Mucosa of gallbladder (tissue), 1 donor: Measurements from ENCODE around the gene PLEK. TPM values are rescaled to one million over a fixed set of nuclear protein-coding genes. Genes with fewer than 3 reads are reported as not detected.

Source experiments
- DNase-seq: peaks from one replicate; pipeline ENCODE4 v3.0.0-alpha.2; 2020; ENCODE audit warnings: low spot score
- total RNA-seq: library from RNA; stranded (reverse); gene quantifications from one replicate; pipeline ENCODE4 v1.2.1, GENCODE V29; 2021
- donor health status: DM: no; HTN: no; CAD: no.

The PLEK gene
- total RNA-seq, 1 donor from 2014 or later, result 9.4 TPM

DNA sequence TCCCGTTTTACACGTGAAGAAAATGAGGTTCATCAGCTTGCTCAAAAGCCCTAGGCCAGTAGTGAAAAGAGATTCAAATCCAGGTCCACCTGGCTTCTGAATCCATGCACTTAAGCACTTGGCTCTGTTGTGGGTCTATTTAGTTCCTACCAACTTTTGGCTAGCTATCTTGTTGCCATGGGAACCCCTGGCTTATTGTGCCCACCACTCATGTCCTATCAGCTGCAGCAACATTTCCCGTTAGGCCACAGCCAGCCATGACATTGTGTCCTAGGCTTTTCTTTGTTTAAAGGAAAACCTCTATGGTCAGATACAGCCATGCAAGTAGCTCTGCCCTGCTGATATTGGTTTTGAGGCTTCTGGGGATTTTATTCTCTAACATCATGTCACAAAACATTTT, 49.8 kb downstream of the PLEK start:
- no peak for DNase-seq

DNA sequence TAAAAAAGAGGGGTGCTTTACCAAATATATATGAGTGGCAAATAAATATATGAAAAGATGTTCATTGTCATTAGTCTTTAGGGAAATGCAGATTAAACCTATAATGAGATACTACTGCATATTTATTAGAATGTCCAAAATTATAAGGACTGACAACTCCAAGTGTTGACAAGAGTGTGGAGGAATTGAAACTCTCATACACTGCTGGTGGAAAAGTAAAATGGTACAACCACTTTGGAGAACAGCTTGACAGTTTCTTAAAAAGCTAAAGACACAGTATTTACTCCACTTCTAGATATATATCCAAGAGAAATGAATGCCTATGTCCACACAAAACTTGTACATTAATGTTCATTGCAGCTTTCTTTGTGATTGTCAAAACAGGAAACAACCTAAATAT, 50.4 kb downstream of the PLEK start:
- DNase-seq, result no peak

DNA sequence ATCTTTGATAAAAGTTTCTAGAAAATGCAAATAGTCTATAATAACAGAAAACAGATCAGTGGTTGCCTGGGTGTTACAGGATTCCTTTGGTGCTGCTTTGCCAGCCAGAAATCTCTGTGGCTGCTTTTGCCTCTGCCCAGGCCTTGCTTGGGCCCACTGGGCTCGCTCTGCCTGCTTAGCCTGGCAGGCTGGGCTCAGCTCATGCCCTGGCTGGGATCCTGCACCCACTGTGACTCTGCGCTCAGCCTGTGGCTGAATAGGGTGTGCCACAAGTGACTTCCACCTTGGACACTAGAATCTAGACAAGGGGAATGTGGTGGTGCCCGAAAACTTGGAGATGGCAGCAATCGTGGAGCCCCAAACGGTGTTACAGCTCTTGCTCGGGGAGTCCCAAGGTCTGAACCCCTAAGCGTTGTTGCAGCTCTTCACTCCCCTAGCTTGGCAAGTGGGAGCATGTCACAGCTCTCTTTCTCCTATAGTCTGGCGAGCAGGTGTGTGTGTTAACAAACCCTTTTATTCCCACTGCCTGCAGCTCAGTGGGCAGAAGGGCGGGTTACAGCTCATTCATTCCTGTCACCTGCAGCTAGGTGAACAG, 51.1 kb downstream of the PLEK start:
- DNase-seq, result no peak

DNA sequence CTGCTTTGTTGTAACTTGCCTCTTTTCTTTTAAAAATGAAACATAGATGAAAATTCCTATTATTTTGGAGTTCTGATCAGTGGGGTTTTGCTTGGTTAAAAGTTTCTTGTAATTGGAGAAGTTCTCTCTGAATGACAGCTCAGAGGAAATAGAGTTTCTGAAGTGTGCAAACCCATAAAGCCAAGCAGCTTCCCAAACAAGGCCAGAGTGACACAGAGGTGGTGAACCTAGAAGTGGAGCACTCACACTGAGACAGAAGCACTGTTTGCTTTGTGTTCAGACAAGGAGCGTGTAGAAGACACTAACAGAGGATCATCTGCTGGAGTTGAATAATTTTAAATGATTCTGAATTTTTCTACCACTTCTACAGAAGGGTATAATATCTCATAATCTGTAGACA, 52.8 kb downstream of the PLEK start:
- no peak for DNase-seq

- no peak for DNase-seq
Measured at GRCh38 chr2:68418419-68418818, 53.3 kb downstream of the PLEK start.

GRCh38 chr2:68418855-68419254, 53.8 kb downstream of the PLEK start:
- DNase-seq, result no peak

GRCh38 chr2:68420254-68420910, 55.3 kb downstream of the PLEK start:
- DNase-seq, result no peak

DNA sequence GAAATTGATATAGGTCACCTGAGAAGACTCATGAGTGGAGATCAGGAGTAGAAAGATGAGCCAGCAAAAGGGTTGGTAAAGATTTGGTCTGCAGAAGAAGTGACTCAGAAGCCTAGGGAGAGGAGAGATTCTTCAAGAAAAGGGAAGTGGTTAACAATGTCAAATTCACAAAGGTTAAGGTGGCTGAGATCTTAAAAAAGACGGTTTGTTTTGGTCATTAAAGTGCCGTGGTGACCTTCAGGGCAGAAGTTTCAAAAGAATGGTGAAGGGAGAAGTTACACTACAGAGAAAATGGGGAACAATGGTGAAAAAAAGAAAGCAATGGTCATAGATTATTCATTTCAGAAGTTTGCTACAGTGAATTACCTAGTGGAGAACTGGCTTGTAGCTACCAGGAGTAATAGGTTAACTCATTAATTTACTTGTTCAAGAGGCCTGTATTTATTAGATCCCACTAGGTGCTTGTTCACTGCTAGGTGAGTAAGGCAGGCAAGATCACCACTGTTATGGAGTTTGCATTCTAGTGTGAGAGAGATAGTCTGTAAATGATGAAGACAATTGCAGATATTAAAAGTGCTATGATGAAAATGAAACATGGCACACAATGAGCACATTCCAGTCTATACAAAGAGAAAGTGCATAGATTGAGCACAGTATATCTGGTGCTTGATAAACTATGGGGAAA, 59.0 kb downstream of the PLEK start:
- no peak for DNase-seq

- DNase-seq, result no peak
Measured at GRCh38 chr2:68425503-68425902, 60.4 kb downstream of the PLEK start.

- no peak for DNase-seq
Measured at GRCh38 chr2:68426446-68426845, 61.4 kb downstream of the PLEK start.

GRCh38 chr2:68426848-68427579, 61.9 kb downstream of the PLEK start:
- DNase-seq, result no peak

GRCh38 chr2:68428126-68428525, 63.0 kb downstream of the PLEK start:
- DNase-seq, result no peak

DNA sequence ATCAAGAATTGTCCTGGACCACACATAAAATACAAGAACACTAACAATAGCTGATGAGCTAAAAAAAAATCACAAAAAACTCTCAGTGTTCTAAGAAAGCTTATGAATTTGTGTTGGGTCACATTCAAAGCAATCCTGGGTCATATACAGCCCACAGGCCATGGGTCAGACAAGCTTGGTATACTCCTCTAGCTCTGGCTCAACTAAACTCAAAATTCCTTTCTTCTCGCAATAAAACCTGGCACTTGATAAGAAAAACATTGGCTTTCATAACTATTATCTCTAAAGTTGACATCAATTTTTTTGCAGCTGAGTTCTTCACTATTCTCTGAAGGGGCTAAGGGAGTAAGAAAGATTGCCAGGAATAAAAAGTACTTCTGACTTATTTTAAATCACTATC, 63.7 kb downstream of the PLEK start:
- DNase-seq, result no peak

DNA sequence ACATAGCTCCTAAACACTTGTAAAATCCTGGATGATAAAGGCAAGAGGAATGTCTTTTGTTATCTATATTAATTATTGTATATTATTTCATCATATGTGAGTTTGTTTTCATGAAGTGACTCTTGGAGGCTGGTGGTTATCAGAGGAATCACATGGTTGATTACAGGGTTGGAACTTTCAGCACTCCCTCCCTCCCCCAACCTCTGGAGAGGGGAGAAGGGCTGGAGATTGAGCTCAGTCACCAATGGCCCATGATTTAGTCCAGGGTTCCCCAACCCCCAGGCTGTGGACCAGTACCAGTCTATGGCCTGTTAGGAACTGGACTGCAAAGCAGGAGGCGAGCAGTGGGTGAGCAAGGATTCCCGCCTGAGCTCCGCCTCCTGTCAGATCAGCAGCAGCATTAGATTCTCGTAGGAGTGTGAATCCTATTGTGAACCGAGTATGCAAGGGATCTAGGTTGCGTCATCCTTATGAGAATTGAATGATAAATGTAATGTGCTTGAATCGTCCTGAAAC, 64.3 kb downstream of the PLEK start:
- no peak for DNase-seq

DNA sequence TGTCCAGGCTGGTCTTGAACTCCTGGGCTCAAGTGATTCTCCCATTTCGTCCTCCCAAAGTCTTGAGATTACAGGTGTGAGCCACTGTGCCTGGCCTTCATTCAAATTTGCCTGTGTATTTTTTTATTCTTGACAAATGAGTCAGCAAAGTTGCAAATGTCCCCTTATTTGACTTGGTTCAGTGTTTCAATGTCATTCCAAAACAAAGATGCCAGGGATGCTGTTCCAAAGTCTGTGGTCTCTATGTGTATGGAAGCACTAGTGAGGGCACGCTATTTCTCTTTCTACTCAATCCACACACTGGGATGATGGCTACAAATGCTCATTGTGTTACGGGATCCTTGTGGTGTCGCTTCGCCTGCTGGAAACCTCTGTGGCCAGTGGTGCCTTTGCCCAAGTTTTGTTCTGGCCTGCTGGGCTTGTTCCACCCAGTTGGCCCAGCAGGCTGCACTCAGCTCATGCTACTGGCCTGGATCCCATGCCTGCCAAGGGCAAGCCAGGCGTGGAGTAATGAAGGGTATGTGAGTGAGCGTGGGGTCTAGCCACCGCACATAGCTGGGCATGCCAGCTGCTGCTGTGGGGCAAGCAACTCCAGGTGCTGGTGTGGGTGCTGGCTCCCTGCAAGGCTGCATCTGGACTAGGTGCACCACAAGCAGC, 66.4 kb downstream of the PLEK start:
- DNase-seq, result no peak

DNA sequence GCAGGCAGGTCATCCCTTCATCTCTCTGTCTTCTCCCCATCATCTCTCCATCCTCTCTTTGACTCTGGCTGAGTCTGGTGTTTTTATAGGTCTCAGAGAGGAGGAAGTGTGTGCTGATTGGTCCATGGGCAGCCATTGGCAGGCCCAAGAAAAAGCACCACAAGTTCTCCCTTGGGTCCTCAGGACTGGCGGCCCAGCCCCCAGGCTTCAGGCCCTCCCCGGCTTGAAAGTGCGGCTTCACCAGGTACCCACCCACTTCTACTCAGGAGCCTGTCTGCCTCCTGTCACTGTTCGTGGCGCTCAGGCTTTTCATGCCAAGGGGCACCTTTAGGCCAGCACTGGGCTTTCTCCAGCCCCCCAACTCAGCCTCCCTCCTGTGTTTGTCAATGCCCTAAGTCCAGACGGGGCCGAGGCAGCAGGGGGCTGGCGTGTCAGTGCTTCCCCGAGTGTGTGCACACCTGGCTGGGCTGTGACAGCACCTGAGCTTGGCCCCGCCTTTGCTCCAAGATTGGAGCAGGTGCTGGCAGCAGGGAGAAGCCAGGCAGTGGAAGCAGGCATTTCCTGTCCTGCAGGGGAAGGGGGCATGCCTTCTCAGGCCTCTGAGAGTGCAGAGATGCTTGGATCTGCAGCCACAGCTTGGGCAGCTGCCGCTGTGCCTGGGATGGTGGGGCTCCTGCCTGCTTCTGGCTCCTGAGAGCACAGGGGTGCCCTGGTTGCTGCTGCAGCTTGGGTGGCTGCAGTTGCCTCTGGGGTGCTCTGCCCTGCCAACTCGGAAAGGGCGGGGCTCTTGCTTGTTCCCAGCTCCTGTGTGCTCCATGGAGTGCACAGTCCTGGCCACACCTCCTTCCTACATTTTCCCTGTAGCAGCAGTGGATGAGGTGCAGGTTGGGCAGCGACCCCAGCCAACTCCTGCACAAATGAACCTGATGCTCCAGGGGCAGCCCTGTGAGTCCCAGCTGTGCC, 67.9 kb downstream of the PLEK start:
- DNase-seq, result no peak

- no peak for DNase-seq
Measured at GRCh38 chr2:68434981-68435380, 69.9 kb downstream of the PLEK start.

DNA sequence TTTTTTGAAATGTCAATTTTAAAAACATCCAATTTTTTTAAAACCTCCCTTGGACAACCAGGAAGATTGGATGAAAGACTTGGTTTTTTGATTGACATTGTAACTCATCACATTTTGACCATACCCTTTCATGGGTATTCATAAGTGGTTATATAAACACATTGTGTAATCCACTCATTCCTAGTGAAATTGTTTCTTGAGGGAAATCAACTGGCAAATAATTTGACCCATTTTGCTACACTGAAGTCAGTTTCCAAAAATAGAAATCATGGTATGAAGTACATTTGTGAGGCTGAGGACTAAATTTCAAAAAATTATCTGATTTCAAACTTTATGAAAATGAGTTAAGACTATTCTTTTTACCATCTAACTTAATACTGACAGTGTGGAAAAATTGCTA, 70.5 kb downstream of the PLEK start:
- DNase-seq, result no peak

GRCh38 chr2:68436270-68436669, 71.2 kb downstream of the PLEK start:
- DNase-seq, result no peak

DNA sequence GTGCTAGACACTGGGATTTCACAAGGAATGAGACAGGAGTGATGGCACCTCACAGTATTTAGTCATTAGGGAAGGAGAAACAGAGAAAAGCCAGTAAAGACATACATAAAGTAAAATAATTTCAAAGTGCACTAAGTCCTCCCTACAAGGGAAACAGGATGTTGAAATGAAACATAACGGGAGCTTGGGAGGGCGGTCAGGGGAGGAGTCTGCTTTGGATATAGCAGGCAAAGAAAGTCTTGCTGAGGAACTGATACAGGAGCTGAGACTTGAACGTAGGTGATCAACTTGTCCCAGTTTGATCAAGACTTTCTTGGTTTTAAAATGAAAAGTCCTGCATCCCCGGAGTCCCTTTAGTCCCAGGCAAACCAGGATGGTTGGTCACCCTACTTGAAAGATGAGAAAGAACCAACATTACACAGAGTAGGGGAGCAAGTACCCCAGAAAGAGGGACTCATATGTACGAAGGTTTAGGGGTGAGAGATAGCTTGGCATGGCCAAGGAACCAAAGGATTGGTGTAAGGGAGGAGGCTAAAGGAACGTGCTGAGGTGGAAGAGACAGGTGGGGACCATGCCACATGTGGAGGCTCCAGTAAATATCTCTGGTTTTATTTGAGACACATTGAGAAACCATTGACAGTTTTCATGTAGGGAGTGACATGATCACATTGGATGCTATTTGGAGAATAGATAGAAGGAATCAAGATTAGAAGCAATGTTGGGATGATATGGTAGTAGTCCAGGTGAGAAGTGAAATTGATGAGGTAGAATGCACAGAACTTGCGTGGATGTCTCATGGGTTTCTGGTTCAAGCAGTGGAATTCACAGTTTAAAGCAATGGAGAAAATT, 73.6 kb downstream of the PLEK start:
- DNase-seq, result no peak
